Panc1 (cell line): ENCODE measurements around the gene TMEM134. TPM values are rescaled to one million over a fixed set of nuclear protein-coding genes. Genes with fewer than 3 reads are reported as not detected.
A peak's percentile ranks its signal among the peaks of the same experiment; 100 is the strongest.

ENCODE experiments used
- ATAC-seq: fragments of 200-7000 bp; cut with Tn5 transposase; 2 replicates; pipeline ENCODE4 v1.9.1; 2020; ENCODE audit warnings: mild to moderate bottlenecking, moderate library complexity
- BruUV-seq: library from RNA; stranded (reverse); fragments of 400-500 nt; replicated peaks from 2 replicates; lab custom pipeline; 2021; lab: Mats Ljungman, UMichigan
- CTCF ChIA-PET: fragments of 300-600 bp; sonication (Branson Sonifier 250); formaldehyde crosslinking; loops from one replicate; lab custom pipeline; 2022; ENCODE audit warnings: antibody characterized with exemption; lab: Charles Lee
- POLR2A ChIA-PET: fragments of 300-600 bp; sonication (Branson Sonifier 250); formaldehyde crosslinking; loops from one replicate; lab custom pipeline; 2022; ENCODE audit warnings: antibody characterized with exemption; lab: Charles Lee
- DNase-seq: peaks from one replicate; pipeline ENCODE4 v3.0.0-alpha.2; 2010; ENCODE audit warnings: low read depth, low spot score
- H3K27ac ChIP-seq: 2 replicates; pipeline ENCODE4 v1.5.1; 2011; ENCODE audit warnings: mild to moderate bottlenecking, low read length, inconsistent platforms
- H3K27me3 ChIP-seq: fragments of 200-500 bp; sonication (Bioruptor generic); 2 replicates; pipeline ENCODE4 v1.6.0; 2014; ENCODE audit warnings: low read length, inconsistent platforms; ENCODE audit not compliant: control insufficient read depth, insufficient read depth
- H3K36me3 ChIP-seq: fragments of 200-500 bp; sonication (Bioruptor generic); 2 replicates; pipeline ENCODE4 v1.5.1; 2014; ENCODE audit warnings: inconsistent platforms, mild to moderate bottlenecking, low read length, moderate library complexity; ENCODE audit not compliant: control insufficient read depth, insufficient read depth
- H3K4me1 ChIP-seq: 2 replicates; pipeline ENCODE4 v1.5.1; 2011; ENCODE audit warnings: inconsistent platforms, mild to moderate bottlenecking, low read length, moderate library complexity; ENCODE audit not compliant: control insufficient read depth, insufficient read depth
- H3K4me3 ChIP-seq, 2 experiments: 2 replicates each; pipeline ENCODE4 v1.5.1; 2011 to 2012; ENCODE audit warnings: low read depth in 2 of 2, low read length in 2 of 2, mild to moderate bottlenecking in 2 of 2, inconsistent platforms in 1 of 2, moderate library complexity in 1 of 2
- H3K9me3 ChIP-seq: fragments of 200-500 bp; sonication (Bioruptor generic); 2 replicates; pipeline ENCODE4 v1.5.1; 2014; ENCODE audit warnings: low read depth, mild to moderate bottlenecking, inconsistent platforms, low read length, moderate library complexity; ENCODE audit not compliant: control insufficient read depth, insufficient read depth
- CTCF ChIP-seq: fragments of 450-650 bp; IDR thresholded peaks from 2 replicates; pipeline ENCODE4 v1.5.1; 2017; ENCODE audit warnings: mild to moderate bottlenecking
- POLR2AphosphoS5 ChIP-seq: IDR thresholded peaks from 2 replicates; pipeline ENCODE4 v1.6.1; 2012; ENCODE audit warnings: mild to moderate bottlenecking, low read depth, low read length, moderate library complexity
- SIN3A ChIP-seq: IDR thresholded peaks from 2 replicates; pipeline ENCODE4 v1.6.1; 2012; ENCODE audit warnings: low read depth, mild to moderate bottlenecking, low read length, moderate library complexity, borderline replicate concordance; ENCODE audit not compliant: insufficient read depth
- TCF7L2 ChIP-seq: IDR thresholded peaks from 2 replicates; pipeline ENCODE4 v1.6.1; 2011; ENCODE audit warnings: mild to moderate bottlenecking, low read depth, low read length, inconsistent platforms
- in situ Hi-C: cut with HindIII; loops from 2 replicates; pipeline ENCODE4 v1.10.0; 2016; ENCODE audit warnings: low sequenced_read_pairs, low pct_unique_long_range_greater_than_20kb
- intact Hi-C: fragments of 100-400 bp; cut with micrococcal nuclease; formaldehyde crosslinking; loops from one replicate; pipeline ENCODE4 v1.10.0; 2022; ENCODE audit not compliant: unreplicated experiment
- total RNA-seq: library from RNA; stranded (reverse); gene quantifications from one replicate; pipeline ENCODE4 v1.2.1, GENCODE V29; 2021; ENCODE audit not compliant: unreplicated experiment
- TF ChIP-seq, protein P1 (sequence below), 2 experiments: IDR thresholded peaks; 2 replicates each; pipeline ENCODE4 v1.6.1; 2011 to 2012; ENCODE audit warnings: low read depth in 2 of 2, control low read depth in 1 of 2, low read length in 1 of 2, mild to moderate bottlenecking in 1 of 2, moderate library complexity in 1 of 2; ENCODE audit not compliant: insufficient read depth in 1 of 2

TMEM134 gene
- total RNA-seq, 1 experiment from 2014 or later = 65.0 TPM

- Histone ChIP-seq H3K4me3 (no peak overlapping the region), H3K4me1 (peaks cover 14% of the 10 kb centered on the region), H3K27me3 (no peaks in the 10 kb centered on the region), H3K36me3 (no peaks in the 10 kb centered on the region; the same call in 1 of the 2 replicates), H3K9me3 (no peaks in the 10 kb centered on the region), H3K27ac (no peak overlapping the region)
- CTCF ChIA-PET = interaction anchor here (0.6 kb wide), 1 partner anchor 59 kb away, joined by 3 read pairs; no protein-coding TSS in a partner anchor
- TSS peak; percentile 84 for BruUV-seq
- in situ Hi-C loops (no loop called here), intact Hi-C loops (no loop called here)
- DNase-seq = no peak
- TF ChIP-seq CTCF = no peak
- TF ChIP-seq, protein P1, sequence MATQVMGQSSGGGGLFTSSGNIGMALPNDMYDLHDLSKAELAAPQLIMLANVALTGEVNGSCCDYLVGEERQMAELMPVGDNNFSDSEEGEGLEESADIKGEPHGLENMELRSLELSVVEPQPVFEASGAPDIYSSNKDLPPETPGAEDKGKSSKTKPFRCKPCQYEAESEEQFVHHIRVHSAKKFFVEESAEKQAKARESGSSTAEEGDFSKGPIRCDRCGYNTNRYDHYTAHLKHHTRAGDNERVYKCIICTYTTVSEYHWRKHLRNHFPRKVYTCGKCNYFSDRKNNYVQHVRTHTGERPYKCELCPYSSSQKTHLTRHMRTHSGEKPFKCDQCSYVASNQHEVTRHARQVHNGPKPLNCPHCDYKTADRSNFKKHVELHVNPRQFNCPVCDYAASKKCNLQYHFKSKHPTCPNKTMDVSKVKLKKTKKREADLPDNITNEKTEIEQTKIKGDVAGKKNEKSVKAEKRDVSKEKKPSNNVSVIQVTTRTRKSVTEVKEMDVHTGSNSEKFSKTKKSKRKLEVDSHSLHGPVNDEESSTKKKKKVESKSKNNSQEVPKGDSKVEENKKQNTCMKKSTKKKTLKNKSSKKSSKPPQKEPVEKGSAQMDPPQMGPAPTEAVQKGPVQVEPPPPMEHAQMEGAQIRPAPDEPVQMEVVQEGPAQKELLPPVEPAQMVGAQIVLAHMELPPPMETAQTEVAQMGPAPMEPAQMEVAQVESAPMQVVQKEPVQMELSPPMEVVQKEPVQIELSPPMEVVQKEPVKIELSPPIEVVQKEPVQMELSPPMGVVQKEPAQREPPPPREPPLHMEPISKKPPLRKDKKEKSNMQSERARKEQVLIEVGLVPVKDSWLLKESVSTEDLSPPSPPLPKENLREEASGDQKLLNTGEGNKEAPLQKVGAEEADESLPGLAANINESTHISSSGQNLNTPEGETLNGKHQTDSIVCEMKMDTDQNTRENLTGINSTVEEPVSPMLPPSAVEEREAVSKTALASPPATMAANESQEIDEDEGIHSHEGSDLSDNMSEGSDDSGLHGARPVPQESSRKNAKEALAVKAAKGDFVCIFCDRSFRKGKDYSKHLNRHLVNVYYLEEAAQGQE (IDR thresholded peaks at IDR 0.05; ENCODE audit: insufficient read depth in 1 of 2, low read depth in 2 of 2, low read length in 1 of 2) = no peak
- no peak for TF ChIP-seq SIN3A
- no peak for TF ChIP-seq TCF7L2
- no peak for TF ChIP-seq POLR2AphosphoS5
- ATAC-seq = no peak
- POLR2A ChIA-PET = no interaction called here
Measured at GRCh38 chr11:67429722-67430121, 39.3 kb downstream of the TMEM134 start.

- peaks cover 14% of the 10 kb centered on the region for H3K4me1 ChIP-seq
- TF ChIP-seq CTCF (no peak), SIN3A (no peak), TCF7L2 (no peak), POLR2AphosphoS5 (no peak)
- TF ChIP-seq, protein P1 (IDR thresholded peaks at IDR 0.05; ENCODE audit: insufficient read depth in 1 of 2, low read depth in 2 of 2, low read length in 1 of 2) = no peak
- in situ Hi-C loops (no loop called here), intact Hi-C loops (no loop called here)
- H3K4me3 ChIP-seq = peak overlapping the region; percentile 63 to 95
- no peaks in the 10 kb centered on the region; the same call in 1 of the 2 replicates for H3K36me3 ChIP-seq
- peak overlapping the region; percentile 85 for H3K27ac ChIP-seq
- ChIA-PET POLR2A (no interaction called here), CTCF (interaction anchor here (0.6 kb wide), 1 partner anchor 58 kb away, joined by 3 read pairs; no protein-coding TSS in a partner anchor)
- no peaks in the 10 kb centered on the region for H3K9me3 ChIP-seq
- no TSS peak for BruUV-seq
- DNase-seq = no peak
- no peaks in the 10 kb centered on the region for H3K27me3 ChIP-seq
- no peak for ATAC-seq
Measured at GRCh38 chr11:67429038-67429668, 39.9 kb downstream of the TMEM134 start.
